Tibial nerve (tissue), 4 donors: ENCODE data around the gene PDZRN3.

ENCODE experiments used
- CTCF ChIP-seq, 5 experiments: fragments of 200-600 bp in 3 of 5; fragments of 450-650 bp in 2 of 5; sonication (generic) in 3 of 5; IDR thresholded peaks; one replicate each; pipeline ENCODE4 v1.5.1; 2016 to 2019; ENCODE audit warnings: antibody characterized with exemption in 5 of 5, mild to moderate bottlenecking in 3 of 5, moderate library complexity in 2 of 5
- EP300 ChIP-seq, 2 donors: sonication (generic); formaldehyde crosslinking; IDR thresholded peaks; one replicate each; pipeline ENCODE4 v1.6.1; 2017; ENCODE audit warnings: antibody characterized with exemption in 2 of 2, mild to moderate bottlenecking in 1 of 2
- POLR2A ChIP-seq, 2 donors: fragments of 450-650 bp; IDR thresholded peaks; one replicate each; pipeline ENCODE4 v1.6.1; 2017; ENCODE audit warnings: antibody characterized with exemption in 2 of 2, mild to moderate bottlenecking in 2 of 2, moderate library complexity in 2 of 2

DNA sequence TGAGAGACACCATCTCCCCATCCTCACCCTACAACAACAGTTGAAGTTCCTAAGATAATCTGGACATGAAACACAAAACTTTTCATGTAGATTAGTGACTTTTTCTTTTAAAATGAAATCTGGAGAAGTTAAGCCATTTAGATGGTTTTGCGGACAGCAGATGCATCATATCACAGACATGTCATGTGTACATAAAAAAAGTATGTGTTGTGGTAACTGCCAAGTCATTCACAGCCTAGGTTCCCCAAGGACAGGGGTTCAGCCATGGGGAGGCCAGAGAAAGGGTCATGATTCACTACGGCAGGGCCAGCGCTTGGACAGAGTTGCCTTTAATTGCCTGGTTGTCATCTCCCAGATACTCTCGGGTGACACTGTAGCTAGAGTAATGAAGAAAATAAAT lies 163.2 kb downstream of the PDZRN3 start:
- TF ChIP-seq CTCF (IDR thresholded peaks at IDR 0.05) = no peak
- TF ChIP-seq POLR2A (IDR thresholded peaks at IDR 0.05) = no peak
- TF ChIP-seq EP300 (IDR thresholded peaks at IDR 0.05) = no peak
